Hepatic stellate cell (primary cell): ENCODE results near the gene HPCAL1.
A peak's percentile ranks its signal among the peaks of the same experiment; 100 is the strongest.

Experiments
- DNase-seq: peaks from one replicate; pipeline ENCODE4 v3.0.0; 2011; ENCODE audit warnings: low spot score

The HPCAL1 gene

GRCh38 chr2:10323535-10323934 lies 20.8 kb downstream of the HPCAL1 start:
- no peak for DNase-seq

GRCh38 chr2:10324095-10324832 lies 21.6 kb downstream of the HPCAL1 start:
- no peak for DNase-seq

GRCh38 chr2:10325278-10326145 lies 22.8 kb downstream of the HPCAL1 start:
- DNase-seq = no peak

GRCh38 chr2:10326151-10326616 lies 23.5 kb downstream of the HPCAL1 start:
- DNase-seq = no peak

- DNase-seq = no peak
Measured at GRCh38 chr2:10326707-10327594, 24.2 kb downstream of the HPCAL1 start.

- no peak for DNase-seq
Measured at GRCh38 chr2:10327896-10328669, 25.4 kb downstream of the HPCAL1 start.

GRCh38 chr2:10328670-10329579 lies 26.2 kb downstream of the HPCAL1 start:
- no peak for DNase-seq

- no peak for DNase-seq
Measured at GRCh38 chr2:10329580-10329879, 26.8 kb downstream of the HPCAL1 start.

- DNase-seq = peak; percentile 72
Measured at GRCh38 chr2:10329880-10330699, 27.4 kb downstream of the HPCAL1 start.

- DNase-seq = no peak
Measured at GRCh38 chr2:10330700-10331026, 28.0 kb downstream of the HPCAL1 start.

GRCh38 chr2:10331027-10331701 lies 28.5 kb downstream of the HPCAL1 start:
- DNase-seq = no peak

GRCh38 chr2:10331702-10332401 lies 29.1 kb downstream of the HPCAL1 start:
- no peak for DNase-seq

- no peak for DNase-seq
Measured at GRCh38 chr2:10332402-10333246, 29.9 kb downstream of the HPCAL1 start.

GRCh38 chr2:10333247-10333613 lies 30.5 kb downstream of the HPCAL1 start:
- DNase-seq = no peak

GRCh38 chr2:10333966-10334365 lies 31.3 kb downstream of the HPCAL1 start:
- no peak for DNase-seq

- DNase-seq = no peak
Measured at GRCh38 chr2:10335046-10335840, 32.5 kb downstream of the HPCAL1 start.

- DNase-seq = no peak
Measured at GRCh38 chr2:10336283-10336682, 33.6 kb downstream of the HPCAL1 start.
